H1 (cell line): ENCODE results near the gene ABL1.

Experiments used
- CHD2 ChIP-seq: IDR thresholded peaks from 2 replicates; pipeline ENCODE4 v1.6.1; 2012; ENCODE audit warnings: low read length, improper control_type of control experiment
- EZH2 ChIP-seq: fragments of 200-600 bp; sonication (generic); IDR thresholded peaks from 2 replicates; pipeline ENCODE4 v1.7.1; 2012; ENCODE audit warnings: low read depth, mild to moderate bottlenecking, moderate library complexity, low read length, inconsistent platforms; ENCODE audit not compliant: severe bottlenecking
- GABPA ChIP-seq: IDR thresholded peaks from 2 replicates; pipeline ENCODE4 v1.6.1; 2011; ENCODE audit warnings: mild to moderate bottlenecking, low read length, moderate library complexity, borderline replicate concordance; ENCODE audit not compliant: insufficient read depth
- MAX ChIP-seq: IDR thresholded peaks from 2 replicates; pipeline ENCODE4 v1.6.1; 2012; ENCODE audit warnings: inconsistent platforms
- NRF1 ChIP-seq: IDR thresholded peaks from 2 replicates; pipeline ENCODE4 v1.6.1; 2011; ENCODE audit warnings: mild to moderate bottlenecking, low read depth, low read length, improper control_type of control experiment
- POLR2A ChIP-seq, 2 experiments: IDR thresholded peaks; 1 replicate in 1 of 2; 2 replicates in 1 of 2; pipeline ENCODE4 v1.6.1; 2011; ENCODE audit warnings: low read depth in 2 of 2, low read length in 2 of 2, mild to moderate bottlenecking in 2 of 2; ENCODE audit errors: control extremely low read depth in 1 of 2
- POLR2AphosphoS5 ChIP-seq: IDR thresholded peaks from 2 replicates; pipeline ENCODE4 v1.6.1; 2011; ENCODE audit warnings: low read depth, low read length
- POU5F1 ChIP-seq: IDR thresholded peaks from 2 replicates; pipeline ENCODE4 v1.6.1; 2011; ENCODE audit warnings: low read depth, mild to moderate bottlenecking, low read length, moderate library complexity
- RAD21 ChIP-seq, 2 experiments: IDR thresholded peaks in 1 of 2; conservative IDR thresholded peaks in 1 of 2; 2 replicates each; pipeline ENCODE4 v1.6.1; 2011; ENCODE audit warnings: low read depth in 2 of 2, low read length in 2 of 2, improper control_type of control experiment in 1 of 2, inconsistent platforms in 1 of 2, mild to moderate bottlenecking in 1 of 2, moderate library complexity in 1 of 2
- RFX5 ChIP-seq: IDR thresholded peaks from 2 replicates; pipeline ENCODE4 v1.6.1; 2011; ENCODE audit warnings: low read depth, low read length, improper control_type of control experiment, borderline replicate concordance
- TF ChIP-seq, protein P1 (sequence below), 3 experiments: IDR thresholded peaks; 1 replicate in 2 of 3; 2 replicates in 1 of 3; pipeline versions ENCODE4 v1.5.1 to v1.6.1; 2011; ENCODE audit warnings: low read length in 3 of 3, mild to moderate bottlenecking in 3 of 3, inconsistent platforms in 2 of 3, low read depth in 1 of 3, moderate library complexity in 1 of 3; ENCODE audit not compliant: insufficient read depth in 1 of 3; ENCODE audit errors: control extremely low read depth in 1 of 3

DNA sequence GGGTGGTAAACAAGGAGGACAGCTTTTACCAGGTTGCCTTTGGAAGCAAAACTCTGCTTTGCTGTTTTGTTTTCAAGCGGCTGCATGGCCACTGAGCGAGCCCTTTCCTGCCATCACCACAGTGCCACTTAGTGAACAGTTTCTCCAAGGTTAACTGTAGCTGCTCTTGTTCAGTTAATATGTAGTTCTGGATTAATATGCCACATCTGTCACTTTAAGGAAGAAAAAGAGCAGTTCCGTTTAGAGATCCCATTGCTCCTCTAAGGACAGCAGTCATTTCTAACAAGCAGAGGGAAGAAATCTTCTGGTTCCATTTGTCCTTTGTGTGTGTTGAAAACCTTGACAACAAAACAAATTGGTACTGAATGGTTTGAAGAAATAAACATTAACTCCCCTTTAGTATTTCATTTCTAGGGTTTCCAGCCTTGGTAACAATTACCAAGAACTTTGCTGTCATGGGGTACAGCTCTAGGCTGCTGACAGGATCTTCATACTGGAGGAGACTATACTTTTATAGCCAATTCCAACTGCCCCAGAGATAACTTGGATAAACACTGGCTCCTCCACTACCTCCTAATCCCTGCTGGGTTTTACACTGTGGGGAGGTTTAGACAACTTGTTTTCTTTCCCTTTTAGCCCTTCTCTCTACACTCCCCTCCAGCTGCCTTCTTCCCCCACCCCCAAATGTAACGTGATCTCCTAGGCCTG lies 10.3 kb upstream of the ABL1 start:
- TF ChIP-seq EZH2 (no peak), POLR2A (IDR thresholded peaks at IDR 0.05; ENCODE audit: control extremely low read depth in 1 of 2, low read depth in 2 of 2, low read length in 2 of 2) (no peak), POU5F1 (no peak), MAX (no peak), CHD2 (no peak), NRF1 (no peak), GABPA (no peak), RFX5 (no peak), POLR2AphosphoS5 (no peak), RAD21 (IDR thresholded peaks at IDR 0.05 in 1 of 2, conservative IDR thresholded peaks at IDR 0.05 in 1 of 2; ENCODE audit: low read depth in 2 of 2, low read length in 2 of 2) (no peak)
- TF ChIP-seq, protein P1, sequence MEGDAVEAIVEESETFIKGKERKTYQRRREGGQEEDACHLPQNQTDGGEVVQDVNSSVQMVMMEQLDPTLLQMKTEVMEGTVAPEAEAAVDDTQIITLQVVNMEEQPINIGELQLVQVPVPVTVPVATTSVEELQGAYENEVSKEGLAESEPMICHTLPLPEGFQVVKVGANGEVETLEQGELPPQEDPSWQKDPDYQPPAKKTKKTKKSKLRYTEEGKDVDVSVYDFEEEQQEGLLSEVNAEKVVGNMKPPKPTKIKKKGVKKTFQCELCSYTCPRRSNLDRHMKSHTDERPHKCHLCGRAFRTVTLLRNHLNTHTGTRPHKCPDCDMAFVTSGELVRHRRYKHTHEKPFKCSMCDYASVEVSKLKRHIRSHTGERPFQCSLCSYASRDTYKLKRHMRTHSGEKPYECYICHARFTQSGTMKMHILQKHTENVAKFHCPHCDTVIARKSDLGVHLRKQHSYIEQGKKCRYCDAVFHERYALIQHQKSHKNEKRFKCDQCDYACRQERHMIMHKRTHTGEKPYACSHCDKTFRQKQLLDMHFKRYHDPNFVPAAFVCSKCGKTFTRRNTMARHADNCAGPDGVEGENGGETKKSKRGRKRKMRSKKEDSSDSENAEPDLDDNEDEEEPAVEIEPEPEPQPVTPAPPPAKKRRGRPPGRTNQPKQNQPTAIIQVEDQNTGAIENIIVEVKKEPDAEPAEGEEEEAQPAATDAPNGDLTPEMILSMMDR (IDR thresholded peaks at IDR 0.05; ENCODE audit: control extremely low read depth in 1 of 3, insufficient read depth in 1 of 3, low read depth in 1 of 3, low read length in 3 of 3), result no peak
